K562 (cell line): ENCODE measurements around the gene NIPBL. TPM values are rescaled to one million over a fixed set of nuclear protein-coding genes. Genes with fewer than 3 reads are reported as not detected.
A peak's percentile ranks its signal among the peaks of the same experiment; 100 is the strongest.

Source experiments
- CSDE1 ChIP-seq, 2 experiments: fragments of 450-650 bp; IDR thresholded peaks; 2 replicates each; pipeline ENCODE4 v1.6.1; 2016; ENCODE audit warnings: mild to moderate bottlenecking in 1 of 2
- GABPB1 ChIP-seq: sonication (generic); formaldehyde crosslinking; IDR thresholded peaks from 2 replicates; pipeline ENCODE4 v1.8.0; 2022; ENCODE audit warnings: mild to moderate bottlenecking, missing genetic modification reagents
- HDAC1 ChIP-seq, 2 experiments: fragments of 450-650 bp; IDR thresholded peaks; 2 replicates each; pipeline ENCODE4 v1.6.1; 2016 to 2017; ENCODE audit warnings: inconsistent platforms in 1 of 2, mild to moderate bottlenecking in 1 of 2, moderate library complexity in 1 of 2
- HDAC8 ChIP-seq: fragments of 450-650 bp; IDR thresholded peaks from 2 replicates; pipeline ENCODE4 v1.6.1; 2016; ENCODE audit warnings: mild to moderate bottlenecking, missing genetic modification characterization, moderate library complexity, missing compliant biosample characterization
- NCOA2 ChIP-seq, 2 experiments: fragments of 450-650 bp; IDR thresholded peaks; 2 replicates each; pipeline ENCODE4 v1.6.1; 2018; ENCODE audit warnings: mild to moderate bottlenecking in 2 of 2, moderate library complexity in 1 of 2; ENCODE audit not compliant: partially characterized antibody in 2 of 2
- NCOA4 ChIP-seq: fragments of 450-650 bp; IDR thresholded peaks from 2 replicates; pipeline ENCODE4 v1.6.1; 2018; ENCODE audit warnings: mild to moderate bottlenecking; ENCODE audit not compliant: partially characterized antibody
- PHB2 ChIP-seq: fragments of 450-650 bp; IDR thresholded peaks from 2 replicates; pipeline ENCODE4 v1.6.1; 2017; ENCODE audit warnings: low read depth
- POLR2B ChIP-seq: fragments of 450-650 bp; IDR thresholded peaks from 2 replicates; pipeline ENCODE4 v1.6.1; 2018; ENCODE audit warnings: low read depth; ENCODE audit not compliant: partially characterized antibody
- RNF2 ChIP-seq: sonication (generic); IDR thresholded peaks from 2 replicates; pipeline ENCODE4 v1.6.1; 2016
- TAF9B ChIP-seq: fragments of 450-650 bp; IDR thresholded peaks from 2 replicates; pipeline ENCODE4 v1.6.1; 2018; ENCODE audit warnings: mild to moderate bottlenecking; ENCODE audit not compliant: partially characterized antibody
- TRIM24 ChIP-seq, 2 experiments: fragments of 450-650 bp; IDR thresholded peaks; 2 replicates each; pipeline ENCODE4 v1.6.1; 2016
- ZBTB17 ChIP-seq: fragments of 450-650 bp; formaldehyde crosslinking; IDR thresholded peaks from 2 replicates; pipeline ENCODE4 v1.4.0; 2020; ENCODE audit warnings: mild to moderate bottlenecking
- ZKSCAN3 ChIP-seq: fragments of 250-450 bp; sonication (Bioruptor Pico); IDR thresholded peaks from 2 replicates; pipeline ENCODE4 v1.4.0; 2020
- ZNF146 ChIP-seq: IDR thresholded peaks from one replicate; pipeline ENCODE4 v1.6.1; 2018; ENCODE audit warnings: missing compliant biosample characterization; ENCODE audit not compliant: unreplicated experiment
- ZNF707 ChIP-seq: fragments of 250-450 bp; sonication (Bioruptor Pico); conservative IDR thresholded peaks from 2 replicates; pipeline ENCODE4 v1.8.0; 2022; ENCODE audit warnings: inconsistent platforms, mild to moderate bottlenecking, moderate library complexity
- polyA plus RNA-seq, 8 experiments: library from polyadenylated mRNA; depleted of rRNA in 4 of 8; stranded (reverse) in 5 of 8; unstranded in 3 of 8; fragments of >200 nt; fragmentation: Nextera tagmentation in 2 of 8; fragmentation: Illumina TruSeq in 1 of 8; extraction: Ambion mirVana in 2 of 8; extraction: Trizol in 1 of 8; gene quantifications; 2 replicates each; pipeline versions ENCODE4 v1.2.1 to v1.2.3, GENCODE V29; 2011 to 2014; ENCODE audit warnings: inconsistent platforms in 1 of 8, missing spikeins in 1 of 8
- total RNA-seq, 7 experiments: library from RNA; depleted of rRNA in 6 of 7; stranded (reverse); fragments of >200 nt in 6 of 7; fragmentation: Illumina TruSeq in 2 of 7; extraction: Trizol in 2 of 7; gene quantifications; 2 replicates each; pipeline versions ENCODE4 v1.2.1 to v1.2.3, GENCODE V29; 2011 to 2021; ENCODE audit warnings: low replicate concordance in 1 of 7
- TF ChIP-seq, protein P1 (sequence below): IDR thresholded peaks from 2 replicates; pipeline ENCODE4 v1.6.1; 2011; ENCODE audit warnings: borderline replicate concordance, low read depth, mild to moderate bottlenecking, moderate library complexity, low read length; ENCODE audit not compliant: insufficient read depth, poor library complexity, severe bottlenecking
- TF ChIP-seq, protein P2 (sequence below): fragments of 450-650 bp; formaldehyde crosslinking; IDR thresholded peaks from 2 replicates; pipeline ENCODE4 v1.4.0; 2020; ENCODE audit warnings: mild to moderate bottlenecking, mixed read lengths
- TF ChIP-seq, protein P3 (sequence below): fragments of 250-450 bp; sonication (Bioruptor Pico); IDR thresholded peaks from 2 replicates; pipeline ENCODE4 v1.5.0; 2022; ENCODE audit warnings: mild to moderate bottlenecking
- TF ChIP-seq, protein P4 (sequence below): sonication (generic); formaldehyde crosslinking; IDR thresholded peaks from 2 replicates; pipeline ENCODE4 v1.8.0; 2022; ENCODE audit warnings: mild to moderate bottlenecking, missing genetic modification reagents
- TF ChIP-seq, protein P5 (sequence below): sonication (generic); formaldehyde crosslinking; IDR thresholded peaks from 2 replicates; pipeline ENCODE4 v1.4.0; 2020; ENCODE audit warnings: mild to moderate bottlenecking, missing genetic modification reagents

Gene NIPBL
- total and polyA plus RNA-seq, 9 of the 15 experiments (the other 6 are each of a cell fraction or from before 2014, with no cell fraction given) = 12.9 to 56.7 (median 38.9) TPM

DNA sequence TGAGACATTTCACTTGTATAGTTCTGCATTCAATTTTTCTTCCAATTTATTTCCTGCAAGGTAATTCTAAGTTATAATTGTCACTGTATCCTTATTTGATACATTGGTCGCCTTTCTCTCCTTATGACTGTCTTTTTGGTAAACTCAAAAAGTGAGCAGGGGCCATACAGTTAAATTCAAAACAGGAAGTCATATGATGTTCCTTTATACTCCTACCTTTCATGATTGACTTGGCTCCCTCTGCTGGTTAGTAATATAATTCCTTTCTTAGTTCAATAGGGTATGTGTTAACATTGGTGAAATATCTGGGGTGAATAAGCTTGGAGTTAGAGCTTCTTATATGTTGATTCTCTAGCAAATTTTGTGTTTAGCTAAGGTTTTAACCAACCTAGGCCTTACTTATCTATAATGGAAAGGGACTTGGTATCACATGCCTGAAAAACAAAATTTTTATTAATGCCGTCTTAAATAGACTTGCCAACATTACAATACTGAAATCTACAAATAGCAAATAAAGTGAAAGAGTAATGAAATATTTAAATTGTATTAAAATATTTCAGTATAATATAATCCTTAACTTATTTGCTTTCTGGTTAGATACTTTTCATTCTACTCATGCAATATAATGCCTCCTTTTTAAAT is 6.0 kb upstream of the NIPBL start (continued):
- TF ChIP-seq ZNF707 (CRISPR knock-in tag) = no peak
- TF ChIP-seq, protein P1, sequence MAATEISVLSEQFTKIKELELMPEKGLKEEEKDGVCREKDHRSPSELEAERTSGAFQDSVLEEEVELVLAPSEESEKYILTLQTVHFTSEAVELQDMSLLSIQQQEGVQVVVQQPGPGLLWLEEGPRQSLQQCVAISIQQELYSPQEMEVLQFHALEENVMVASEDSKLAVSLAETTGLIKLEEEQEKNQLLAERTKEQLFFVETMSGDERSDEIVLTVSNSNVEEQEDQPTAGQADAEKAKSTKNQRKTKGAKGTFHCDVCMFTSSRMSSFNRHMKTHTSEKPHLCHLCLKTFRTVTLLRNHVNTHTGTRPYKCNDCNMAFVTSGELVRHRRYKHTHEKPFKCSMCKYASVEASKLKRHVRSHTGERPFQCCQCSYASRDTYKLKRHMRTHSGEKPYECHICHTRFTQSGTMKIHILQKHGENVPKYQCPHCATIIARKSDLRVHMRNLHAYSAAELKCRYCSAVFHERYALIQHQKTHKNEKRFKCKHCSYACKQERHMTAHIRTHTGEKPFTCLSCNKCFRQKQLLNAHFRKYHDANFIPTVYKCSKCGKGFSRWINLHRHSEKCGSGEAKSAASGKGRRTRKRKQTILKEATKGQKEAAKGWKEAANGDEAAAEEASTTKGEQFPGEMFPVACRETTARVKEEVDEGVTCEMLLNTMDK = peak; percentile 7
- peak; percentile 47 for TF ChIP-seq POLR2B
- TF ChIP-seq, protein P2, sequence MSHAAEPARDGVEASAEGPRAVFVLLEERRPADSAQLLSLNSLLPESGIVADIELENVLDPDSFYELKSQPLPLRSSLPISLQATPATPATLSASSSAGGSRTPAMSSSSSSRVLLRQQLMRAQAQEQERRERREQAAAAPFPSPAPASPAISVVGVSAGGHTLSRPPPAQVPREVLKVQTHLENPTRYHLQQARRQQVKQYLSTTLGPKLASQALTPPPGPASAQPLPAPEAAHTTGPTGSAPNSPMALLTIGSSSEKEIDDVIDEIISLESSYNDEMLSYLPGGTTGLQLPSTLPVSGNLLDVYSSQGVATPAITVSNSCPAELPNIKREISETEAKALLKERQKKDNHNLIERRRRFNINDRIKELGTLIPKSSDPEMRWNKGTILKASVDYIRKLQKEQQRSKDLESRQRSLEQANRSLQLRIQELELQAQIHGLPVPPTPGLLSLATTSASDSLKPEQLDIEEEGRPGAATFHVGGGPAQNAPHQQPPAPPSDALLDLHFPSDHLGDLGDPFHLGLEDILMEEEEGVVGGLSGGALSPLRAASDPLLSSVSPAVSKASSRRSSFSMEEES (CRISPR knock-in tag) = no peak
- TF ChIP-seq TAF9B = no peak
- no peak for TF ChIP-seq ZNF146 (CRISPR knock-in tag)
- no peak for TF ChIP-seq RNF2
- TF ChIP-seq ZBTB17 (CRISPR knock-in tag) = no peak
- TF ChIP-seq, protein P3, sequence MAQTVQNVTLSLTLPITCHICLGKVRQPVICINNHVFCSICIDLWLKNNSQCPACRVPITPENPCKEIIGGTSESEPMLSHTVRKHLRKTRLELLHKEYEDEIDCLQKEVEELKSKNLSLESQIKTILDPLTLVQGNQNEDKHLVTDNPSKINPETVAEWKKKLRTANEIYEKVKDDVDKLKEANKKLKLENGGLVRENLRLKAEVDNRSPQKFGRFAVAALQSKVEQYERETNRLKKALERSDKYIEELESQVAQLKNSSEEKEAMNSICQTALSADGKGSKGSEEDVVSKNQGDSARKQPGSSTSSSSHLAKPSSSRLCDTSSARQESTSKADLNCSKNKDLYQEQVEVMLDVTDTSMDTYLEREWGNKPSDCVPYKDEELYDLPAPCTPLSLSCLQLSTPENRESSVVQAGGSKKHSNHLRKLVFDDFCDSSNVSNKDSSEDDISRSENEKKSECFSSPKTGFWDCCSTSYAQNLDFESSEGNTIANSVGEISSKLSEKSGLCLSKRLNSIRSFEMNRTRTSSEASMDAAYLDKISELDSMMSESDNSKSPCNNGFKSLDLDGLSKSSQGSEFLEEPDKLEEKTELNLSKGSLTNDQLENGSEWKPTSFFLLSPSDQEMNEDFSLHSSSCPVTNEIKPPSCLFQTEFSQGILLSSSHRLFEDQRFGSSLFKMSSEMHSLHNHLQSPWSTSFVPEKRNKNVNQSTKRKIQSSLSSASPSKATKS (CRISPR knock-in tag) = no peak
- TF ChIP-seq PHB2 = no peak
- TF ChIP-seq TRIM24 (IDR thresholded peaks at IDR 0.05) = no peak
- TF ChIP-seq CSDE1 (IDR thresholded peaks at IDR 0.05) = no peak
- TF ChIP-seq, protein P4, sequence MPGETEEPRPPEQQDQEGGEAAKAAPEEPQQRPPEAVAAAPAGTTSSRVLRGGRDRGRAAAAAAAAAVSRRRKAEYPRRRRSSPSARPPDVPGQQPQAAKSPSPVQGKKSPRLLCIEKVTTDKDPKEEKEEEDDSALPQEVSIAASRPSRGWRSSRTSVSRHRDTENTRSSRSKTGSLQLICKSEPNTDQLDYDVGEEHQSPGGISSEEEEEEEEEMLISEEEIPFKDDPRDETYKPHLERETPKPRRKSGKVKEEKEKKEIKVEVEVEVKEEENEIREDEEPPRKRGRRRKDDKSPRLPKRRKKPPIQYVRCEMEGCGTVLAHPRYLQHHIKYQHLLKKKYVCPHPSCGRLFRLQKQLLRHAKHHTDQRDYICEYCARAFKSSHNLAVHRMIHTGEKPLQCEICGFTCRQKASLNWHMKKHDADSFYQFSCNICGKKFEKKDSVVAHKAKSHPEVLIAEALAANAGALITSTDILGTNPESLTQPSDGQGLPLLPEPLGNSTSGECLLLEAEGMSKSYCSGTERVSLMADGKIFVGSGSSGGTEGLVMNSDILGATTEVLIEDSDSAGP = no peak
- TF ChIP-seq, protein P5, sequence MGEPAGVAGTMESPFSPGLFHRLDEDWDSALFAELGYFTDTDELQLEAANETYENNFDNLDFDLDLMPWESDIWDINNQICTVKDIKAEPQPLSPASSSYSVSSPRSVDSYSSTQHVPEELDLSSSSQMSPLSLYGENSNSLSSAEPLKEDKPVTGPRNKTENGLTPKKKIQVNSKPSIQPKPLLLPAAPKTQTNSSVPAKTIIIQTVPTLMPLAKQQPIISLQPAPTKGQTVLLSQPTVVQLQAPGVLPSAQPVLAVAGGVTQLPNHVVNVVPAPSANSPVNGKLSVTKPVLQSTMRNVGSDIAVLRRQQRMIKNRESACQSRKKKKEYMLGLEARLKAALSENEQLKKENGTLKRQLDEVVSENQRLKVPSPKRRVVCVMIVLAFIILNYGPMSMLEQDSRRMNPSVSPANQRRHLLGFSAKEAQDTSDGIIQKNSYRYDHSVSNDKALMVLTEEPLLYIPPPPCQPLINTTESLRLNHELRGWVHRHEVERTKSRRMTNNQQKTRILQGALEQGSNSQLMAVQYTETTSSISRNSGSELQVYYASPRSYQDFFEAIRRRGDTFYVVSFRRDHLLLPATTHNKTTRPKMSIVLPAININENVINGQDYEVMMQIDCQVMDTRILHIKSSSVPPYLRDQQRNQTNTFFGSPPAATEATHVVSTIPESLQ = no peak
- TF ChIP-seq HDAC1 (IDR thresholded peaks at IDR 0.05) = no peak
- TF ChIP-seq NCOA4 = no peak
- no peak for TF ChIP-seq ZKSCAN3
- TF ChIP-seq GABPB1 (CRISPR knock-in tag) = peak; percentile 53; the same call in 1 of the 2 replicates
- TF ChIP-seq NCOA2 (IDR thresholded peaks at IDR 0.05; ENCODE audit: partially characterized antibody in 2 of 2) = no peak
- TF ChIP-seq HDAC8 (tag) = no peak
